GM19372 (cell line): Measurements from ENCODE around the gene GUCY2C.
"Not testable (repeated sequence)": the region's sequence is repeated elsewhere in the genome, so short reads cannot be mapped to it uniquely, and the experiment has no call there.

ENCODE experiments used
- ATAC-seq: cut with Tn5 transposase; IDR thresholded peaks from one replicate; pipeline ENCODE4 v1.9.1; 2021; ENCODE audit warnings: mild to moderate bottlenecking, low read depth, moderate library complexity; ENCODE audit not compliant: unreplicated experiment

GUCY2C gene

GRCh38 chr12:14689144-14689543, 7.3 kb downstream of the GUCY2C start:
- ATAC-seq = no peak

- ATAC-seq = not testable (repeated sequence)
Observed at GRCh38 chr12:14682231-14682630, 14.2 kb downstream of the GUCY2C start.

DNA sequence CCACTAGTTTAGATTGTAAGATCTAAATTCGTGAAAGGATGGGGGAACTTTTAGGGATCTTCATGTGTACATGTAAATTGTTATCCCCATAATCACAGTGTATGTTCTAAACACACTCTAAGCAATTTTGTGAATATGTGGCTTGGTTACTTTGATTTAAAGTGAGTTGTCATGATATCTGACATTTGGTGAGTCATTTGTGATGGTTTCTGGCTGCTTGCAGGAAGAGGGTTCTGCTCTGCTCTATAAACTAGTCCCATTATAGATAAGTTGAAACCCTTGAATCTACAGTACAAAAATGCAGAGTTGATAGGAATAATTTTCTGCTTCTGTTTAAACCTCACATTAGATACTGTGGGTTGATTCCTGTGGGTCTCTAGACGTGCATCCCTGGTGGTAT, 14.8 kb downstream of the GUCY2C start:
- no peak for ATAC-seq

GRCh38 chr12:14681190-14681589, 15.2 kb downstream of the GUCY2C start:
- no peak for ATAC-seq

DNA sequence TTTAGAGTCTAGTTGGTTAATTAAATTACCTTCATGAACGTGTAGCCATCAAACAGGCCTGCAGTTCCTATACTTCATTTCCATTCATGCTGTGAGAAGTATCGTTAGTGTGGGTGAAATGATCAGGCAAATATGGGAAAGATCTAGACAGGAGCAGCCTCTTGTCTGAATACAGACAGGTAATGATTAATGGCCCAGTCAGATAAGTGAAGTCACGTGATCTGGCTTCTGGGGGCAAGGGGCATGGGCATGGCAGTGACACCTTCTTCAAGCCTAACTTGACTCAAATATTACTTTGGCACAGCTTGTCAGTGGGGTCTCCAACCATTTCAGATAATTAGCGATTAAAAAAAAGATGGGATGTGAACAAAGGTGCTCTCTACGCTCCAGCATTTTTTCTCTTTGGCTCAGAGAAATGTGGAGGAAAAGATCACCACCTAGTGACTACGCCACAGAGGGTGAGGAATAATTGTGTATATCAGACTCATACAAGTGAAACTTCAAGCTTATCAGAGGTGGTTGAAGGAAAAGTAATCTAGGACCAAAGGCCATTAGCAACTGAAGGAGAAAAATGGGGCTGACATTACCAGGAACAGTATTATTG, 17.8 kb downstream of the GUCY2C start:
- ATAC-seq = no peak

DNA sequence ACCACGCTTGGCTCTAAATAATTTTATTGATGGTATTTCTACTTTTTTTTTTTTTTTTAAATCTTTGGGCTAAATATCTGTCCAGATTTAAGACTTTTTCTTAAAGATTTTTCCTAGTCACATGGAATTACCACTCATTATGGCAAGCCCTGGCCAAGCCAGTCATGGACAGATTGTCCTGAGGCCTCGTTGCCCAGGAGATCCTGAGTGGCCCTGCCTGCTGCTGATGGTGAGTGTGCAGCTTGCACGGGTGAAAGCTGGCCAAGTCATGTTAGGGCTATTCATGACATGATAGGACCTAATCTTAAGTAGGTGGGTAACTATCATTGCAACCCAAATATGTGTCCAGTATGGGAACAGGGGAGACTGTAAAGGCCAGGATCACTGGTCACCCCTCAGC, 27.8 kb downstream of the GUCY2C start:
- no peak for ATAC-seq

GRCh38 chr12:14665354-14666348, 30.7 kb downstream of the GUCY2C start:
- ATAC-seq = no peak

DNA sequence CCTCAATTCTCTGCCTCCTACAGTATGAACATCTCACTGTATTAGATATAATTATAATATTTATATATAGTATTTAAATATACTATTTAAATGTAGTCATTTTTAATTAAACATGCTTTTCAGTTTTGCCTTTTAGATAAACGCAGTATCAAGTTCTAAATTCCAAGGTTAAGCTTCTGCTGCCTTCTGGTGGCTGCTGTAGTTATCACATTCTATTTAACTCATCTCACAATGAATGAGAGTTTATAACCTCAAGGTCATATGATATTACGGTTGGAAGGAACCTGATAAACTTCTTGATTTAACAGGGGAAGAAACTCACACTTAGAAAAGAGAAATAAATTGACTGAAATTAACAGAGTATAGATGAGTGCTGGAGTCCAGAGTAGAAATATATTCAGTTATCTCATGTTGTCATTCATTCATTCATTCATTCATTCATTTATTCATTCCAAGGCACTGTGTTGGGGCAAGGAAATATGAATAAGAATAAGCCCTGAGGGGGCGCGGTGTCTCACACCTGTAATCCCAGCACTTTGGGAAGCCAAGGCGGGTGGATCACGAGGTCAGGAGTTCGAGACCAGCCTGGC, 31.9 kb downstream of the GUCY2C start:
- no peak for ATAC-seq

DNA sequence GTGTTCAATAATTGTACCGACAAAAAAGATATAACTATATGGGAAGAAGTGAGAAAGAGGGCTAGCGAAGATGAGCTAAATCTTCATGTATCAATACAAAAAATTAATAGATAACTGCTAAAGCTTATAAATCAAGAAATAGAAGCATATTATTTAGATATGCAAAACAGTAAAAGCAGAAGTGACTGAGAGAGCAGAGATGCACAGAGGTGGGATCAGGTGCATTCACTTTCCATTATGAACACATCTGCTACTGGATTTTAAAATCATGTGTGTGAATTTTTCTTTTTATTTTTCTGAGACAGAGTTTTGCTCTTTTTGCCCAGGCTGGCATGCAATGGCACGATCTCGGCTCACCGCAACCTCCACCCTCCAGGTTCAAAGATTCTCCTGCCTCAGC, 33.4 kb downstream of the GUCY2C start:
- no peak for ATAC-seq

- no peak for ATAC-seq
Observed at GRCh38 chr12:14656846-14657245, 39.6 kb downstream of the GUCY2C start.

DNA sequence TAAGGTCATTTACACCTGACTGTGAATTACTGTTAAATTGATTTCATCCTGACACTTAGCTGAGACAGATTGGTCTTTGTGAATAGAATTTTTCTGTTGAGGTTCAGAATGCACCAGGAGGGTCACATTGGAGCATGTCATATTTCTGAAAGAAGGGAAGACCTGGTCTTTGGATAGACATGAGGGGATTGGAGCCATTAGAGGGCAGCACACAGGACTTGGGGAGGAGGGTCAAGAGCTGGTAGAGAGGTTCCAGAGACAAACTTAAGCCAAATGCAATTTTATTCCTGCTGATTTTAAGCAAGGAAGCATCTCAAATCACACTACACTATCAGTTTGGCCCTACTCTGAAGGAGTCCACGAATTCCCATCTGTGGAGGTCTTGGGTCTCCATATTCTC, 41.1 kb downstream of the GUCY2C start:
- ATAC-seq = no peak

- ATAC-seq = no peak
Observed at GRCh38 chr12:14654842-14655241, 41.6 kb downstream of the GUCY2C start.

GRCh38 chr12:14654416-14654815, 42.0 kb downstream of the GUCY2C start:
- ATAC-seq = no peak

DNA sequence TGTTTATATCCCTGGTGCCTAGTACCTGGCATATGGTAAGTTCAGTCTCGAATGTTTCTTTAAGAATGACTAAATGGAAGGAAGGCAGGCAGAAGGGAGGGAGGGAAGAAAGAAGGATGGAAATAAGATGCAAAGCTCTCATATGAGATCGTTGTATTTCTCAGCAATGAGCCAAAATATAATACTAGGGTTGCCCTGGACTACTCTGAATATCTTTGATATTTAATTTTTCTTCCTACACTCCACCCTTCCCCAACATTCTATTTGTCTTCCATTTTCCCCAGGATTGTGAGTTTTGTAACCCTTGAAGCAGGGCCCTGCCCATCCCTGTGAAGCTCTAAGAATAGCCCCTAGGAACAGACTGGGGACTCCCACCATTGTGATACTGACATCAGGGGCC, 43.9 kb downstream of the GUCY2C start:
- ATAC-seq = no peak

GRCh38 chr12:14651371-14651770, 45.0 kb downstream of the GUCY2C start:
- ATAC-seq = no peak

DNA sequence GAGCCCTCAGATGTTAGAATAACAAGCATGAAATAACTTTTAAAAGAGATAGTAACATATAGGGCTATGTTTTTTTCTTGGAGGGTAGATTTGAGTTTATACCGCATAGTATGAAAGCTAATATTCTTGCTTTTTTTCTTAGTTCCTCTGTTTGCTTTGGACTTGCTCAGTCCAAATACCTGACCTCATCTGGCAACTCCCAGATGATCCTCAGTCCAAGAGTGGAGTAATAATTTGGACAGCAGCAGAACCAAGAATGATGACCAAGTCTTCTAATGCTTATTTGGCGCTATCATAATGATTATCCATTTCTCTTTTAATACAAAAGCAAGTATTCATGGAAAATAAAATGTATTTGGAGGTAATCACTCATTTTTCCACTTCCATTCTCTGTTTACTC, 45.6 kb downstream of the GUCY2C start:
- no peak for ATAC-seq

DNA sequence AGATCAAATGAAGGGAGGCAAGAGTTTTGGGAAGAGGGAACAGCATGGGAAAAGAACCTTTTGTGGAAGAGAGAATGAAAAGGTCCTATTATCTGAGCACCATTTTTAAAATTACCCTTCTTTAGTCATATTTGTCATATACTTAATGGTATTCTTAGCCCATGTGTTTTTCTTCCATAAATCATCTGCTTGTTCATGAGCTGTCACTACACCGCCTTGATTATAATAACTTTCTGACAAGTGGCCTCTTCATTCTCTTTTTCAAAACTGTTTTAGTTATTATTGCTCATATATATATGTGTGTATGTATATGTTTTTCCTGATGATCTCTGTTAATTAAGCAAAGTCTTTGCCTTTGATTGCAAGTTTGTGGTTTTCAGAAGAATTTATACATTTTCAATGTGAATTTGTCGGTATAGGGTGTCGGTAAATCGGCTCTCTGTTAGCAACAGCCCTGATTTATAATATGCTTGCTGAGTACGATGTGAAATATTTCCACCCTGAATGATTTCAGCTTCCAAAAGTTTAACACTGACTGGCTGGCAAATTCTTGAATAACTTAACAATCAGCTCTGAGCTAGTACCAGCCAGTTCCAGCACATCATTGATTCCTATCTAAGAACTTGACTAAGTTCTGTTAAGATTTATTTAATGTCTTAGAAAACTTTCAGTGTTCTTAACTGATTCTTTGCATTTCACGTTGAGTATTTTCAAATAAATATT, 49.2 kb downstream of the GUCY2C start:
- no peak for ATAC-seq

GRCh38 chr12:14643251-14643650, 53.1 kb downstream of the GUCY2C start:
- no peak for ATAC-seq

DNA sequence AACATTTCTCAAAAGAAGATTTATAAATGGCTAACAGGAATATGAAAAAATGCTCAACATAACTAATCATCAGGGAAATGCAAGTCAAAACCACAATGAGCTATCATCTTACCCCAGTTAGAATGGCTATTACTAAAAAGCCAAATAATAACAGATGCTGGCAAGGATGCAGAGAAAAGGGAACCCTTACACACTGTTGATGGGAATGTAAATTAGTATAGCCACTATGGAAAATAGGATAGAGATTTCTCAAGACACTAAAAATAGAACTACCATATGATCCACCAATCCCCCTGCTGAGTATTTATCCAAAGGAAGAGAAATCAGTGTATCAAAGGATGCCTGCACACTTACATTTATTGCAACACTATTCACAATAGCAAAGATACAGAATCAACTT, 58.3 kb downstream of the GUCY2C start:
- ATAC-seq = no peak

- ATAC-seq = no peak
Observed at GRCh38 chr12:14635776-14636175, 60.6 kb downstream of the GUCY2C start.

DNA sequence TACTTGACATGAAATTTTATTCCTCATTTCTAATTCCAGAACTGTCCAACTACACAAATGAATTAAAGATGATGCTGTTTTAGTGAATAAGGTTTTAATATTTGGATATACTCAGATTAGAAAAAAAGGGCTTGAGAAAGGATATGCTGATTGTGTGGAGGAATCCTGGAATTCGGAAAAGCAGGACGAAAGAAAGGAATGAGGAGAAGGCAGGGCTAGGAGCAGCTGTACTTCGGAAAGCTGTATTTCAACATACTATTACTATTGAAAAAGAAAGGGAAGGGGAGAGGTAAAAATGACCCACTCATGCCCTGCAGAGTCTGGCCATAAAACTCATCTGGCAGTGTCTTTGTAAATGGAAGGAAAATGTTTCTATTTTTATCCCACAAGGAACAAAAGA, 65.6 kb downstream of the GUCY2C start:
- ATAC-seq = no peak
